Endothelial cell (in vitro differentiated cells): ENCODE measurements around the gene NARF. TPM values are rescaled to one million over a fixed set of nuclear protein-coding genes. Genes with fewer than 3 reads are reported as not detected.

ENCODE experiments used
- DNase-seq: peaks from one replicate; pipeline ENCODE4 v3.0.0; 2021; ENCODE audit warnings: low spot score
- H3K27ac Mint-ChIP-seq: one replicate; pipeline ENCODE4 v1.8.0; 2021; ENCODE audit warnings: mixed read lengths, inconsistent platforms; ENCODE audit not compliant: unreplicated experiment
- H3K27me3 Mint-ChIP-seq: one replicate; pipeline ENCODE4 v1.8.0; 2021; ENCODE audit warnings: mild to moderate bottlenecking, moderate library complexity, mixed read lengths, inconsistent platforms; ENCODE audit not compliant: unreplicated experiment
- H3K36me3 Mint-ChIP-seq: one replicate; pipeline ENCODE4 v1.8.0; 2021; ENCODE audit warnings: mild to moderate bottlenecking, low read depth, mixed read lengths, inconsistent platforms; ENCODE audit not compliant: unreplicated experiment
- H3K4me1 Mint-ChIP-seq: one replicate; pipeline ENCODE4 v1.8.0; 2021; ENCODE audit warnings: mild to moderate bottlenecking, mixed read lengths, inconsistent platforms; ENCODE audit not compliant: unreplicated experiment
- H3K4me3 Mint-ChIP-seq: one replicate; pipeline ENCODE4 v1.8.0; 2021; ENCODE audit warnings: mild to moderate bottlenecking, mixed read lengths, inconsistent platforms; ENCODE audit not compliant: unreplicated experiment
- H3K9me3 Mint-ChIP-seq: one replicate; pipeline ENCODE4 v1.8.0; 2021; ENCODE audit warnings: mixed read lengths, inconsistent platforms; ENCODE audit not compliant: unreplicated experiment
- CTCF ChIP-seq: fragments of 200-600 bp; sonication (generic); IDR thresholded peaks from one replicate; pipeline ENCODE4 v1.5.0; 2021; ENCODE audit warnings: antibody characterized with exemption; ENCODE audit not compliant: unreplicated experiment
- total RNA-seq: library from RNA; stranded (reverse); fragmentation: NEBNext Ultra II Directional; extraction: Animal tissue kit (Norgen Biotek cat#: 25700); gene quantifications from one replicate; pipeline ENCODE4 v1.2.1, GENCODE V29; 2021; ENCODE audit not compliant: unreplicated experiment

Gene NARF
- total RNA-seq, 1 donor from 2014 or later, result 88.7 TPM

DNA sequence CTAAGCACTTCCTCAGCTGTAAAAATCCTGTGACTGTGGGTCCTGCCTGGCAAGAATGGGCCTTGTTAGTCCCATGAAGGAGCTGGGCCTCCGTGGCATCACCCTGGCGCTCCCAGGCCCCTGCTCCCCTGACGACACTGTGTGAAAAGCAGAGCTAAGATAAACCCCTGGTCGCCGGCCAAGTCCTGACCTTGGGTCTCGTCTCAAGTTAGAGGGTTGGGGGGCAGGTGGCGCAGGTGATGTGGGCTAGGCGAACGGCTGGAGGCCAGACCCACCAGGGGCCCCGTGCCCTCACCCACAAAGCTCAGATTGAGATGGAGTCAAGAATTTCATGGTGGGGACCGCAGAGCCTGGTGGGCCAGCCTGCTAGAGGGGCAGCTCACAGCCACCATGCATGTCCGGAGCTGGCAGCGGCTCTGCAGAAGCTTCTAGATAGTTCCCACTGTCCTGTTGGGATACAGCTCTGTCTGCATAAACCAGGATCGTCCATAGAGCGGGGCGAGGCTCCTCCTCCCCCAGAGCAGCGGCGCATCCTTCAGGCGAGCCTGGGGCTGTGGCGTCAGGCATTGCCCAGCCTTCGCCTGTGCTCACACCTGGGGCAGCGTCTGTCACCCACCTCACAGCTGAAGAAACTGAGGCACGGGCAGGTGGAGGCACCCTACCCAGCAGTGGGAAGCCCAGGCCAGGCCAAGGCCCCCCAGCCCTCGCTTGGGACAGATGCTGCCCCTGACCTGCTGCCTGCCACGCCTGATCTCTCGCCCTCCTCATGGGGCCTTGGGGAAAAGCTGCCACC lies 19.9 kb upstream of the NARF start:
- Mint-ChIP-seq H3K36me3 (peaks cover 15% of the 10 kb centered on the region), H3K27ac (no peak overlapping the region), H3K4me1 (no peaks in the 10 kb centered on the region), H3K9me3 (no peaks in the 10 kb centered on the region), H3K4me3 (no peak overlapping the region), H3K27me3 (peaks cover 5% of the 10 kb centered on the region)
- no peak for TF ChIP-seq CTCF
- no peak for DNase-seq

GRCh38 chr17:82439194-82439828 lies 19.2 kb upstream of the NARF start:
- Mint-ChIP-seq H3K9me3 (no peaks in the 10 kb centered on the region), H3K4me1 (no peaks in the 10 kb centered on the region), H3K27me3 (peaks cover 5% of the 10 kb centered on the region), H3K36me3 (peaks cover 15% of the 10 kb centered on the region), H3K27ac (no peak overlapping the region), H3K4me3 (no peak overlapping the region)
- no peak for TF ChIP-seq CTCF
- DNase-seq, result no peak

DNA sequence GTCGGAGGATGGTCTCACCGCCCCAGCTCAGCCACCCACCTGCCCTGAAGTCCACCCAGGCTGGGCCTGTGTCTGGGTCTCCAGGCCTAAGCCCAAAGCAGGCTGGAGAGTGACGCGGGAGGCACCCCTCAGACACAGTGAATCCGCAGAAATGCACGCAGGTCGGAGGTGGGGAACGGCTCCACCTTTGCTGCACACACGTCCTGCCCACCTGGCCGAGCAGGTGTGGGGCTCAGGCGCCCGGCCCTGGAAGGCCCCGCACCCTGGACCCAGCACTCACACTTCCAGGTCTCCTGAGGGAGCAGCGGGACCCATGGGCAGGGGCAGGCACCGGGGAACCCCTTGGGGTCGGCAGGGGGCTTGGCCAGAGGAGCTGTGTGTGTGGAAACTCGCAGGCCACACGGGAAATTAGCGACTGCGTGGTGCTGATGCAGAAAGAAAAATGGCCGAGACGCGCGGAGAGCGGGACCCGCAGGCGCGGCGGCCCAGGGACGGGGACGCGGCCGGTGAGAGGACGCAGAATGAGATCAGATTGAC lies 18.6 kb upstream of the NARF start:
- Mint-ChIP-seq H3K27me3 (peaks cover 5% of the 10 kb centered on the region), H3K4me3 (no peak overlapping the region), H3K9me3 (no peaks in the 10 kb centered on the region), H3K4me1 (no peaks in the 10 kb centered on the region), H3K36me3 (peaks cover 15% of the 10 kb centered on the region), H3K27ac (no peak overlapping the region)
- TF ChIP-seq CTCF, result no peak
- DNase-seq, result no peak

DNA sequence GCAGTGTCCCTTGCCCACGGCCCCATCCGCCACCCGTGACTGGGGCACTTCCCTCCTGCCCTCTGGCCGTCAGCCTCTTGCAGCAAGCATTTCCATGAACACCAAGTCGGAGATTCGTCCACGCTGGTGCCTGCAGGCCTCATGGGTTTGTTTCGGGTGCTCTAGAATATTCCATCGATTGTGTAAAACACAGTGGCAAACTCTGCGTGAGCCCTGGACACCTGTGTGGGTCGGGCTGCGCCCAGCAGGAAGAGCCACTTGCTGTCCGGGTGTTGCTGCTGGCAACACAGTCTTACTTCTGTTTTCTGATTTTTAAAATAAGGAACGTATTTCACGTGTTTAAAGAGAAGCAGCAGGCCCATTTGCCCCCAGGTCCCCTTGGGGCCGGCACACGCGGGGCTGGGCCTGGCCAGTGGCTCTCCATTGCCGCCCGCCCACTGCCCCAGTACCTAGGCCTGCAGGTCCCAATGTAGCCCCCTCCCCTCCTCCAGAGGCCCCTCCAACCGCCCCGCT lies 18.0 kb upstream of the NARF start:
- no peak for TF ChIP-seq CTCF
- H3K9me3 Mint-ChIP-seq, result no peaks in the 10 kb centered on the region
- peak overlapping the region; percentile 59 for H3K27ac Mint-ChIP-seq
- H3K36me3 Mint-ChIP-seq, result peaks cover 15% of the 10 kb centered on the region
- no peak for DNase-seq
- H3K4me3 Mint-ChIP-seq, result no peak overlapping the region
- H3K4me1 Mint-ChIP-seq, result no peaks in the 10 kb centered on the region
- H3K27me3 Mint-ChIP-seq, result peaks cover 3% of the 10 kb centered on the region
